Vagina (tissue), 2 donors: Measurements from ENCODE around the gene MED12L. TPM values are rescaled to one million over a fixed set of nuclear protein-coding genes. Genes with fewer than 3 reads are reported as not detected.

Source experiments
- DNase-seq, 2 donors: peaks; one replicate each; pipeline ENCODE4 v3.0.0-alpha.2; 2017; ENCODE audit errors: extremely low spot score in 2 of 2
- H3K27ac ChIP-seq: fragments of 200-600 bp; sonication (generic); one replicate; pipeline ENCODE4 v1.5.1; 2019
- H3K27me3 ChIP-seq: fragments of 200-600 bp; sonication (generic); one replicate; pipeline ENCODE4 v1.5.1; 2019
- H3K36me3 ChIP-seq, 2 donors: fragments of 200-600 bp; sonication (generic); one replicate each; pipeline ENCODE4 v1.5.1; 2017 to 2019
- H3K4me1 ChIP-seq: fragments of 200-600 bp; sonication (generic); one replicate; pipeline ENCODE4 v1.5.1; 2019
- H3K4me3 ChIP-seq, 2 donors: fragments of 200-600 bp; sonication (generic); 1 replicate in 1 of 2; 2 replicates in 1 of 2; pipeline ENCODE4 v1.5.1; 2016 to 2019
- H3K9me3 ChIP-seq: fragments of 200-600 bp; sonication (generic); one replicate; pipeline ENCODE4 v1.5.1; 2019
- POLR2A ChIP-seq, 2 donors: fragments of 450-650 bp; IDR thresholded peaks; one replicate each; pipeline ENCODE4 v1.6.1; 2017; ENCODE audit warnings: antibody characterized with exemption in 2 of 2, mild to moderate bottlenecking in 2 of 2, moderate library complexity in 2 of 2
- POLR2AphosphoS5 ChIP-seq, 2 donors: sonication (generic); formaldehyde crosslinking; IDR thresholded peaks; one replicate each; pipeline ENCODE4 v1.9.0; 2017; ENCODE audit warnings: antibody characterized with exemption in 2 of 2, mild to moderate bottlenecking in 2 of 2, low read depth in 1 of 2; ENCODE audit not compliant: insufficient read depth in 1 of 2
- intact Hi-C: fragments of 100-400 bp; cut with DNase I; formaldehyde crosslinking; loops from one replicate; pipeline ENCODE4 v1.15.1; 2023
- total RNA-seq: library from RNA; depleted of rRNA; stranded (reverse); fragments of >200 nt; gene quantifications from one replicate; pipeline ENCODE4 v1.2.3, GENCODE V29; 2016
- TF ChIP-seq, protein P1 (sequence below), 3 experiments: fragments of 450-650 bp in 2 of 3; fragments of 200-600 bp in 1 of 3; sonication (generic) in 1 of 3; IDR thresholded peaks; one replicate each; pipeline ENCODE4 v1.5.1; 2017 to 2019; ENCODE audit warnings: antibody characterized with exemption in 3 of 3, mild to moderate bottlenecking in 2 of 3, moderate library complexity in 2 of 3

Gene MED12L
- total RNA-seq, 1 donor from 2014 or later = 1.7 TPM

GRCh38 chr3:151300539-151300938 is 215.1 kb downstream of the MED12L start:
- no peak for DNase-seq
- no peak overlapping the region for H3K4me3 ChIP-seq
- intact Hi-C loops = no loop called here
- H3K27ac ChIP-seq = no peak overlapping the region
- no peak for TF ChIP-seq POLR2AphosphoS5 (IDR thresholded peaks at IDR 0.05; ENCODE audit: insufficient read depth in 1 of 2, low read depth in 1 of 2)
- TF ChIP-seq, protein P1, sequence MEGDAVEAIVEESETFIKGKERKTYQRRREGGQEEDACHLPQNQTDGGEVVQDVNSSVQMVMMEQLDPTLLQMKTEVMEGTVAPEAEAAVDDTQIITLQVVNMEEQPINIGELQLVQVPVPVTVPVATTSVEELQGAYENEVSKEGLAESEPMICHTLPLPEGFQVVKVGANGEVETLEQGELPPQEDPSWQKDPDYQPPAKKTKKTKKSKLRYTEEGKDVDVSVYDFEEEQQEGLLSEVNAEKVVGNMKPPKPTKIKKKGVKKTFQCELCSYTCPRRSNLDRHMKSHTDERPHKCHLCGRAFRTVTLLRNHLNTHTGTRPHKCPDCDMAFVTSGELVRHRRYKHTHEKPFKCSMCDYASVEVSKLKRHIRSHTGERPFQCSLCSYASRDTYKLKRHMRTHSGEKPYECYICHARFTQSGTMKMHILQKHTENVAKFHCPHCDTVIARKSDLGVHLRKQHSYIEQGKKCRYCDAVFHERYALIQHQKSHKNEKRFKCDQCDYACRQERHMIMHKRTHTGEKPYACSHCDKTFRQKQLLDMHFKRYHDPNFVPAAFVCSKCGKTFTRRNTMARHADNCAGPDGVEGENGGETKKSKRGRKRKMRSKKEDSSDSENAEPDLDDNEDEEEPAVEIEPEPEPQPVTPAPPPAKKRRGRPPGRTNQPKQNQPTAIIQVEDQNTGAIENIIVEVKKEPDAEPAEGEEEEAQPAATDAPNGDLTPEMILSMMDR (IDR thresholded peaks at IDR 0.05) = no peak
- no peak for TF ChIP-seq POLR2A (IDR thresholded peaks at IDR 0.05)
- no peaks in the 10 kb centered on the region for H3K9me3 ChIP-seq
- H3K36me3 ChIP-seq = no peaks in the 10 kb centered on the region
- H3K27me3 ChIP-seq = no peaks in the 10 kb centered on the region
- H3K4me1 ChIP-seq = peaks cover 10% of the 10 kb centered on the region

DNA sequence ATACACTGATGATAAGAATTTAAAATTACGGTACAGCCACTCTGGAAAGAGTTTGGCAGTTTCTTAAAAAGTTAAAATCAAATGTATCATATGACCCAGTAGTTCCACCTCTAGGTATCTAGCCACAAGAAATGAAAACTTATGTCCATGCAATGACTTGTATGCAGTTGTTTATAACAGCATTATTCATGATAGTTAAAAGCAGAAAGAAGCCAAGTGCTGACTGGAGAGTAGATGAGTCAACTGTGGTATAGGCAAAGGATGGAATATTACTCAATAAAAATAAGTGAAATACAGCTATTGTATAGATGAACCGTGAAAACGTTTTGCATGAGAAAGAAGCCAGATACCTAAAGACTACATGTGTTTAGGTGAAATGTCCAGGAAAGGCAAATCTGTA is 216.3 kb downstream of the MED12L start:
- no peaks in the 10 kb centered on the region for H3K9me3 ChIP-seq
- H3K27me3 ChIP-seq = no peaks in the 10 kb centered on the region
- intact Hi-C loops = no loop called here
- peaks cover 17% of the 10 kb centered on the region for H3K4me1 ChIP-seq
- H3K36me3 ChIP-seq = no peaks in the 10 kb centered on the region
- DNase-seq = no peak
- no peak overlapping the region for H3K27ac ChIP-seq
- no peak for TF ChIP-seq POLR2AphosphoS5 (IDR thresholded peaks at IDR 0.05; ENCODE audit: insufficient read depth in 1 of 2, low read depth in 1 of 2)
- no peak for TF ChIP-seq POLR2A (IDR thresholded peaks at IDR 0.05)
- TF ChIP-seq, protein P1 (IDR thresholded peaks at IDR 0.05) = no peak
- no peak overlapping the region for H3K4me3 ChIP-seq

- no peaks in the 10 kb centered on the region for H3K27me3 ChIP-seq
- H3K36me3 ChIP-seq = no peaks in the 10 kb centered on the region
- no peaks in the 10 kb centered on the region for H3K9me3 ChIP-seq
- TF ChIP-seq POLR2AphosphoS5 (IDR thresholded peaks at IDR 0.05; ENCODE audit: insufficient read depth in 1 of 2, low read depth in 1 of 2) (no peak), POLR2A (IDR thresholded peaks at IDR 0.05) (no peak)
- TF ChIP-seq, protein P1 (IDR thresholded peaks at IDR 0.05) = no peak
- peaks cover 17% of the 10 kb centered on the region for H3K4me1 ChIP-seq
- DNase-seq = no peak
- H3K4me3 ChIP-seq = no peak overlapping the region
- intact Hi-C loops = no loop called here
- H3K27ac ChIP-seq = no peak overlapping the region
Measured at GRCh38 chr3:151303751-151304150, 218.3 kb downstream of the MED12L start.

GRCh38 chr3:151305060-151305774 is 219.8 kb downstream of the MED12L start:
- H3K4me1 ChIP-seq = peaks cover 17% of the 10 kb centered on the region

DNA sequence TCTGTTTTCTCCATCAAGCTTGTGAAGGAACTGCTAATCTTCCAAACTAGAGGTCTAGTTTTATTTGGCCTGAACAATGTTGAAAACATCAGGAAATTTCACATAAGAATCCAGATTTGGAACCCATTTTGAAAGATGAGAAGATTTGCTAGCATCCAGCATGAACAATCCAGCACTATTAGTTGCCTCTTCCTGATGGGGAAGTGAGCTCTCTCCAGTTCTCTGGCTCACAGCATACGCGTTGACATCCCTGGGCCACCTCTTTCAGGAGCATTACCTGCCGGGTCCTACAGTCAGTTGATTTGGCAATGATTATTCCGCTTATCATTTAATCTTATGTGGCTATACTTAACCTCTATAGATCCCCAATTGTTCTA is 220.3 kb downstream of the MED12L start:
- Histone ChIP-seq H3K27ac (peak overlapping the region; percentile 54), H3K36me3 (no peaks in the 10 kb centered on the region), H3K4me1 (peaks cover 17% of the 10 kb centered on the region), H3K9me3 (no peaks in the 10 kb centered on the region), H3K27me3 (no peaks in the 10 kb centered on the region), H3K4me3 (no peak overlapping the region)
- DNase-seq = no peak
- no peak for TF ChIP-seq POLR2A (IDR thresholded peaks at IDR 0.05)
- TF ChIP-seq POLR2AphosphoS5 (IDR thresholded peaks at IDR 0.05; ENCODE audit: insufficient read depth in 1 of 2, low read depth in 1 of 2) = no peak
- TF ChIP-seq, protein P1 (IDR thresholded peaks at IDR 0.05) = no peak
- intact Hi-C loops = no loop called here

More at GRCh38 chr3:151305060-151305774, 219.8 kb downstream of the MED12L start:
- intact Hi-C loops = no loop called here
- no peaks in the 10 kb centered on the region for H3K36me3 ChIP-seq
- H3K27me3 ChIP-seq = no peaks in the 10 kb centered on the region
- DNase-seq = peak in 1 of 2 donors; percentile 90
- H3K9me3 ChIP-seq = no peaks in the 10 kb centered on the region
- peak overlapping the region; percentile 54 for H3K27ac ChIP-seq
- TF ChIP-seq POLR2AphosphoS5 (IDR thresholded peaks at IDR 0.05; ENCODE audit: insufficient read depth in 1 of 2, low read depth in 1 of 2) (peak in 1 of 2 donors; percentile 56), POLR2A (IDR thresholded peaks at IDR 0.05) (no peak)
- H3K4me3 ChIP-seq = no peak overlapping the region
